ENCODE data around the gene ANKFN1.

- TF ChIP-seq CTCF (IDR thresholded peaks at IDR 0.05; ENCODE audit: insufficient read depth, low read length, poor library complexity, severe bottlenecking) = no peak
- TF ChIP-seq EZH2phosphoT487 (conservative IDR thresholded peaks at IDR 0.05; ENCODE audit: low read length) = no peak
These were observed 22.8 kb downstream of the ANKFN1 start for GRCh38 chr17:56176091-56176490.

Data from SU-DHL-6 (cell line).